Activated CD4-positive, alpha-beta T cell treated with anti-CD3 and anti-CD28 coated beads, Interleukin-2, amount 50 U/mL, for 16 hours (primary cell): ENCODE data around the gene CATSPERB.
"Not testable (repeated sequence)": the region's sequence is repeated elsewhere in the genome, so short reads cannot be mapped to it uniquely, and the experiment has no call there.

ENCODE experiments used
- DNase-seq: peaks from one replicate; pipeline ENCODE4 v3.0.0-alpha.2; 2020

CATSPERB gene, protein sequence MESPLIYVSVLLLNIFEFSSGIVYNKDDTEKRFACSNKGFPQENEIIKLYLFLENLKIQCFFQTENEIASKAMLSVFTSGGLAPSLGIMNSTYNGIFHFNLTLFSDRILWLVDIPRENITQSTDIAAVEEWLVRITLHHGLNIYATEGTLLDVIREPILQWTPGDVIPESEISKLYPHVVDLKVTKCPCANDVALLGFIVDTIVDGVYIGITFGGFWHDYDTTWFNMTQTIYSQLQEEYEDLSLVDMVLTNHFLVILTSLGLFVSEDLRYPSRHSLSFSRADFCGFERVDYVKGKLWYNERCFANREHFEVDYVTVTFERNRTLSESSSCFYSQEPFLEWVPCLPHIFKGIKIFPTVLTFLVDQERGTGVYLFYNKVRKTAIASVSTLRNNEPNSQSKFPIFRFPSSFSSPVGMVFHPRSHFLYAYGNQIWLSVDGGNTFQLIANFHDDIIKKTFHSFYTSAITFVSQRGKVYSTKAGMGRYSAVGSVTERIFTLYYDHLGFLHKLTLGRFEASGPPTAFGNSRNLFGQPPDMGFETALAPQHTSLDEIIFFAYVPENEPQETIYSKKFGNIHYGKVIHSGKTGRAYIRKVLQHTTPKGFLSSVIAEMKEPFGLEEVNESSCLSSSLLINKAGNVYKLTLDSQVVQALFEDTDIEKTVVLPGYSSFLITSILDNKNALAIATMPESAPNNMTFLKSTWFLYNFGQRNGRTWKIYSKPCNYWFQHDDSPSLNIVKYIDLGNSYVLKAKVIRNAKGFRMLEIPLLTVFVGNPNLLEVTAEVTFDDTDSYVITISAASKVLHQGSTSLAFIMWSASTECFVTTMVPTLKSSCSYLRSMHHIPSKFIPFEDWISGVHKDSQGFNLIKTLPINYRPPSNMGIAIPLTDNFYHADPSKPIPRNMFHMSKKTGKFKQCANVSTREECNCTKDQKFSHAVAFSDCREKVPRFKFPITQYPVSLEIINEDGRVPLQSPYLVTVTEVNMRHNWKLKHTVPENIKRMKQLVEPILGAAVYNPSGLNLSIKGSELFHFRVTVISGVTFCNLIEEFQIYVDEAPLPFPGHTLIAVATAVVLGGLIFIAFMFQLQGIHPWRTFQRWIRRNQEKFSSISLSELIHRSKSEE

DNA sequence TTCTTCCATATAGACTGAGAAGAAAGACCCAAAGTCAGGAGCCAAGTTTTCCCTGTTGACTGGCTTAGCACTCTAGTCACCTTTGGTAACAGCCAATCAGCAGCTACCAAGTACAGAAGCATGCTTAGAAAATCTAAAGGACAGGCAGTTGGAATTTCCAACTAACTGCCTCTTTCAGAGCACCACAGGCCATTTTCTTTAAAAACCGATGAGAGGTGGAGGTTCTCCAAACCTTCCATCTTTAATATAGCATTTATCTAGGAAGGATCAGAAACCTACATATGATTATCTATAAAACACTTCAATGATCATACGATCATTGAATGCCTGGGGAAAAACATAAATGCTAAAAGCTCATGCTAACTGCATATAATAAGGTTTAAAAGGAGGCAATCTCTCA, at the start of gene CATSPERB:
TSS of gene CATSPERB (minus strand) at position 101 of the 400 bp plus-strand sequence. CDS start 2,607 bp downstream, outside the sequence.
- no peak for DNase-seq

DNA sequence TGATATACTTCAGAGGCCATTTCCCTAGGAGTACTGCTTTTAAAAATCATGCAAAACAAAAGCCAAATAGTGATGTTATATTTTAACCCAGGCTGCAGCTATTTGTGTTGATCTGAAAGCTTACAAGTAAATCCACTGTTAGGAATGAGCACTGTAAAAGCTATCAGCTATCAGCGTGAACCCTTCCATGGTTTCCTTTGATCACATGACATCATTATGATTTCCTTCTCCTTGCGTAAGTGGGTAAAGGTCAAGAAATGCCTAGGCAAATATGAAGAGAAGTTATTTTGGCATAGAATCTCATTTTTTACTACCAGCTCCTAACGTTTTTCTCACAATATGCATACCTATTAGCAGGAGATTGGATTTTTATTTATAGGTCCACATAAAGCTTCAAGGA, 48.6 kb upstream of the CATSPERB start:
- DNase-seq: no peak

DNA sequence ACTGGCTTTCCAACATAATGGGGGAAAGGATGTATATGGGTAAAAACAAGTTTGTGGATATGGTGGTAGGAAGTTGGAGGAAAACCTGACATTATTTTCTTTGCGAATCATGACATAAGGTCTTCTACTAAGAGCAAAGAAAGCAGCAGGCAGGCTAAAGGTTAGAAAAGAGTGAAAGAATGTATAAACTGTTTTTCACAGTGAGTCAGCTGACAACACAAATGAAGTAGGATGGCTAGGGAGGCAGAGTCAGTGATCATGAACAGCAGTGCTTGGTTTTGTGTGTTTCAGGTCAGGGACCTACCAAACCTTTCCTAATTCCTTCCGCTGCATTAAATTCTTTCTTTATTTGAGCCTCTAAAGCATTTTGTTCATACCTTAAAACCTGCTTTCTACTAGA, 46.3 kb upstream of the CATSPERB start:
- no peak for DNase-seq

DNA sequence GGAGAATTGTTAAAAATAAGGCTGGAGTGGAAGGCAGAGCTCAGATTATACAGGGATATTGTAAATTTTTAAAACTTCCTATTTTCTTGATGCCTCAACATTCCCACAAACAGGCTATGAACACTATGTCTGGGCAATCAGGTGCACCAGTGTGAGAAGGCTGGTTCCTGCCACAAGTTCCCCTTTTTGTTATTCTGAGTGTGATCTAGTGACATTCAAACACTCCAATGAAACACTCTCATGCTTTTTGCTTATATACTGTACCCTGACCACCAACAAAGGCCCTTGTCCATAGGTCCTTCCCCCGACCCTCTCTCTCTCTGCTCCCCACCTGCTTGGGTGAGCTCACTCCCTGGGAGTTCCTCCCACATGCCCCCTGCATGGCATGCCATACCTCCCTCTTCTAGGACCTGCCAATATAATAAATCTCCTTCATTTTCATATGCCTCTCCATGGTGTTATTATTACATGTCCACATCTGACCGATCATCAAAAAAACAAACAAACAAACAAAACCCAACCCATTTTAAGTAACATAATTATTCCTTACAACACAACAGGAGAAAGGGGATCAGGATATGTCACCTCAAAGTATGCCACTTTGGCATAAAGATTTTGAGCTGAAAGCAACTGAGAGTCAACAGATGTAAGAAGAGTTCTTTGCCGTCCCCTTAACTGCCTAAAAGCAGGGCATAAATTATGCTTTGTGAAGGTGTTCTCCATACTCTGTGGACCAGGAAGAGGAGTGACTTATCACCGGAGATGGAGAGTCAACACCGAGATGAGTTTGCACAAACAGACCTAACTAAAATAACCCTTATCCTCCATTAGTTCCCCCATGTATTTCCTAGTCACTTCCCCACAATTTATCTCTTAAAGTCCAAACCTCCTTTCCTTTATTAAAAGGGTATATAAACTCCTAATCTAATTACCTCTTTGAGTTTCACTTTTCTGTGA, 42.5 kb upstream of the CATSPERB start:
- no peak for DNase-seq

DNA sequence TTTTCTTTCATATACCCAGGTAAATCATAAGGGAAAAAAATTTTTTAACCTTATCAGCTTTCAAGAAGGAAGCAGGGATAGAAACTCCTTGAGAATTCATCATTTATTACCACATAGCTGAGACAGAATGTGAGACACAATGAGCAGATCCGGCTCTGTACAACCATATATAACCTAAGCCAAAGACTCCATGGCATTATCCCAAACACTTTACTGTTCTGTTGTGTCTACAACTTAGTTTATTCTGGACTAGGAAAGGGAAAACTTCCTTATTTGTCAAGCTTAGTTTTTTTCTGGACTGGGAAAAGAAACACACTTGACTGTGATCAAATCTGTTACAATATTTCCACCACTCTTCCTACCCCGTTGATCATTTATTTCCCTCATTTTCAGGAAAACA, 38.3 kb upstream of the CATSPERB start:
- DNase-seq: no peak

DNA sequence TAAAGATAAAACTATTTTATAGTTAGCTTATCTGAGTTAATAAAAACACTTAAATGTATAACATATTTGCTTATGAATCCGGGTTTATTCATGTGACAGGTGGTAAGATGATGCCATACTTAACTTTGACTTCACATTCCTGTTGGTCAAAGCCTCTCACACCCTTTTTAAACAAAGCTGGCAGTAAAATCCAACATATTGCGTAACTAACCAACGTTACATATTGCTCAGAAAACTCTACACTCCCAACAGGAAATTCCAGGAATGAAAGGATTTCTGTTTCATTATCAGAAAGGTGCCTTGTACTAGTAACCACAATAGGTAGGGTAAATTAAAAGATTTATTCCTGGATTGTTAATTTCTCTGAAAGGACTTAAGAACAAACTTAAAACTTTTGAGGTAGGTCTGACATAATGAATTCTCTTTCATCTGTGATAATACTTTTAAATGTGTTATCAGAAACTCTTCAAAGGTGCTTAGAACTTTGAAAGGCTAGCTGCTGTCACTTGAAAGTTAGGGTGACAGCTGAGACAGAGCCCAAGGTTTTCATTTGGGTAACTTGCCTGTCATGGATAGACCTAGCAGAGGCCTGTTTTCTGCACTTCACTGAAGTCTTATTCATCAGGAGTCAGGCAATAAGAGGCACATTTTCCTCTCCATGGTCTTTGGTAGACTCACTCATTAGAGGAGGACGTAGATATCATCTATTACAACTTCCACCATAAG, 23.8 kb upstream of the CATSPERB start:
- DNase-seq: no peak

DNA sequence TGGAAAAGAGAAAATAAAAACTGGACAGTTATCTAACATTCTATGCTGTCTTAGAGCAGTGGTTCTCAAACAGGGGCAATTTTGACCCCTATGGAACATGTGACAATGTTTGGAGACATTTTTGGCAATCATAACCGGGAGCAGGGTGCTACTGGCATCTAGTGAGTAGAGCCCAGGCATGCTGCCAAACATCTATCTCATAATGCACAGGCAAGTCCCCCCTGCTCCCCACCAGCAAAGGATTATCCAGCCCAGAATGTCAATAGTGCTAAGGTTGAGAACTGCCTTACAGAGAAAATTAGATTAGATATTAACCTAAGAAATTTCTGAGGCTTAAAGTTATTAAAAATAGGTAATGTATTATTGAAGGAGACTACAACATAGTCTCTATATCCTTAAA, 22.9 kb upstream of the CATSPERB start:
- DNase-seq: no peak

DNA sequence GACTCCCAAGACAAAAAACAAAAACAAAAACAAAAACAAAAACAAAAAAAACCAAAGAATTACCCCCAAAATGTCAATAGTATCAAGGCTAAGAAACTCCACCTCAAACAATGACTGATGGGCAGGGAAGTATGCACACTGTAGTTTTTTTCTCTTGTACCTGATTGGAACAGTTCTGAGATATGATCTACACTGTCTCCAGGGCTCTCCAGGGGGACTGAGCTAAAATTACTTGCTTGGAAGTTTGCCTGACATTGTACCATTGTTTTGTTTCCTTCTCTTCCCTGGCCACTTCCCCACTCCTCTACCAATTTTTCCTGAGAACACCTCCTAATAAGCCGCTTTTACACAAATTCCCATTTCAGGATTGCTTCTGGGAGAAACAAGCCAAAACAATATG, 22.3 kb upstream of the CATSPERB start:
- DNase-seq: no peak

DNA sequence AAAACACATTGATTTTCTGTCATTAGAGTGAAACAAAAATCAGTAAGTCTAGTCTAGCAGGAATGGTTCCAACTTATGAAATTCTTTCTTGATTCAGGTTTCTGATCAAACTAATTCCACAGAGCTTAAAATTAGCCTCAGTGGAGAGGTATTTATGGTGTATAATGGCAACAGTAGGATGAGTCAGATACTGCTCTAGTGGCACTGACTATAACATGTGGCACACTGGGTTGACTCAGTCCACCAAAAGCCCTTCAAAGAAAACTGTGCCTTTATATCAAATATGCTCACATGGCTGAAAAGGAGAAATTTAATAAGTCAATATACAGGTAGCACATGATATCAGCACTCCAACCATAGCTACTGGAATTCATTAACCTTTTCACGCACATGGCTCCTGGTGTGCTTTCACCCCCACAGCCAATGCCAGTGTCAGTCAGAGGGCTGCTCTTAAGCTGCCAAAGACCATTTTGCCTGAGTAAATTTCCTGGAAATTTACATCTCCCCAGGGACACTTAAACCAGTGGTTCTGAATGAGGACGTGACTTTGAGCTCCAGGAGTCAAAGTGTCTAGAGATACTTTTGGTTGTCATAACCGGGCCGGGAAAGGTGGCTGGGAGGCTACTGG, 21.7 kb upstream of the CATSPERB start:
- DNase-seq: no peak

DNA sequence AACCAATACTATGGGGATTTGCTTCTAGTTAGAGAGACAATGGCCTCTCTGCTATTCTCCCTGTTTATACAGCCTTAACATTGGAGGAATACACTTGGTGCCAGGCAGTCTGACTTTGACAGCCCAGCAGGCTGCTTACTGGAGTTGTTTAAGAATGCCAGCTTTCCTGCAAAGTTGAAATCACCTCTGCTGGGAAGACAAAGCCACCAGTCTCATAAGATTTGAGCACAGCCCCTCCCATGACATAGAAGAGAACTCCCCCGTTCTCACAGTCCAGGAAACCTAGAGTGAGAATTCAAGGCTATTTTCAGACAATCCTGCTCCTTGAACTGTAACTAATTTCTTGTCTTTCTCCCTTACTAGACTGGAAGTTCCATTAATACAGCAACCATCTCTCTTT, 21.1 kb upstream of the CATSPERB start:
- no peak for DNase-seq

DNA sequence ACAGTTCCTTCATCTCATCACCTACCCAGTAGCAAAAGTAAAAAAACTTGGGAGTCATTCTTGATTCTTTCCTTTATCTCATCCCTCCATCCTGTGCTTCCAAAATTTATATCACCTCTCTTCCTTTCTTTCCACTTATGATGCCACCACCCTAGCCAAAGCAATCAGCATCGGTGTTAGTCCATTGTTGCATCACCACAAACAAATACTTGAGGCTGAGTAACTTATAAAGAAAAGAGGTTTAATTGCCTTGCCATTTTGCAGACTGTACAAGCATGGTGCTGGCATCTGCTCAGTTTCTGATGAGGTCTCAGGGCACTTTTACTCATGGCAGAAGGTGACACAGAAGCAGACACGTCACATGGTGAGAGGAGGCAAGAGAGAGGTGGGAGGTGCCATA, 19.8 kb upstream of the CATSPERB start:
- no peak for DNase-seq

DNA sequence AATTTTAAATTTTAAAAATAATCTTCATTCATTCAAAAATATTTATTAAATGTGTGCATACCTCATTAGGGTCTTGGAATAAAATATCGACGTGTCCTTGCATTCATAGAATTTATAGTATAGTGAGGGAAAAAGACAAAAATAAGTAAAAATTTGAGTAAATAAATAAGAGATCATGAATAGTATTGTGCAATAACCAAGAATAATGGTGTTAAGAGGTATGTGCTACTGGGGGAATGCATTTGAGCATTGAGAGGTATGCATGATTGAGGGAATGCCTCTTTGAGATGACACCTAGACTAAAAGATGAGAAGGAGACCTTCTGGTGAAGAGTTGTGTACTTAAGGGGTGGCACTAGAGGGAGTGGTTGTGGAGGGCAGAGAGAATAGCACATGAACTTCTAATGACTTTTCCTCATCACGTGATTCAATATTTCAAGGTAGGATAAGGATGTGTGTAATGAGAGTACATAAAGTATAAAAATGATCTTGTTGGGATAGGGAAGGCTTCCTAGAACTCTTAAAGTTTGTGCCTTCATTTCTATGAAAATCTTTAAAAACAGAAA, 18.8 kb upstream of the CATSPERB start:
- DNase-seq: no peak

DNA sequence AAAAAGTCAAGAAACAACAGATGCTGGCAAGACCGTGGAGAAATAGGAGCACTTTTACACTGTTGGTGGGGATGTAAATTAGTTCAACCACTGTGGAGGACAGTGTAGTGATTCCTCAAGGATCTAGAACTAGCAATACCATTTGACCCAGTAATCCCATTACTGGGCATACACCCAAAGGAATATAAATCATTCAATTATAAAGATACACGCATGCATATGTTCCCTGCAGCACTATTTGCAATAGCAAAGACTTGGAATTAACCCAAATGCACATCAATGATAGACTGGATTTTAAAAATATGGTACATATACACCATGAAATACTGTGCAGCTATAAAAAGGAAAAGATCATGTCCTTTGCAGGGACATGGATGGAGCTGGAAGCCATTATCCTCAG, 18.0 kb upstream of the CATSPERB start:
- DNase-seq: no peak

DNA sequence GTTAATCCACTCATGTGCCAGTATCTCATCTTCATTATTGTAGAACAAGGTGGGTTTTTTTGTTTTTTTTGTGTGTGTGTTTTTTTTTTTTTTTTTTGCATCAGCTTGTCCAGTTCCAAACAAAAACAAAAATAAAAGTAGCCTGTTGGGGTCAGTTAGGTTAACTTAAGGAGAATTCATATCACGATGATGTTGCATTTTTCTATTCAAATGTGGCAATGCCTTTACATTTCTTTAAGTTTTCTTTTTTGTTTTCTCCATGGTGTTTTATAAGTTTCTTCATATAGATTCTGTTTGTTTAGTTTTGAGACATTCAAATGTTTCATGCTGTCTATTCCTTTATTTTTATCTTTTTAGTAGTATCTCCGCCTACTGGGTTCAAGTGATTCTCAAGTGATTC, 16.2 kb upstream of the CATSPERB start:
- DNase-seq: no peak

DNA sequence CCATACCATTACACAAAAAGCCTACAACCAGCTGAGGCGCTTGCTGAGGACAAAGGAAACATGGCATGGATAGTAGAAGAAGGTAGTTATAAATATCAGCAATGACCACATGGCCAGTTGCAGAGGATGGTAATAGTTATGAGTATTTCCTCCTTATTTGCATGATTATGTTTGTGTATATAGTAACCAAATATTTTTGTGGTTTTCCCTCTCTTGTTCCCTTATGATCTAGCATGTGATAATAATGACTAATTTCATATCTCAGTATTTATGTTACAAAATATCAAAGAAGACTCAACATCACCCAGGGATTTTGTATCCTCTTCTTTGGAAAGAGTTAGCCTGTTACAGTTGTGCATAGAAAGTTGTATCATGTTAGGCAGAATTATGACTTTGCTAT, 13.5 kb upstream of the CATSPERB start:
- DNase-seq: no peak

DNA sequence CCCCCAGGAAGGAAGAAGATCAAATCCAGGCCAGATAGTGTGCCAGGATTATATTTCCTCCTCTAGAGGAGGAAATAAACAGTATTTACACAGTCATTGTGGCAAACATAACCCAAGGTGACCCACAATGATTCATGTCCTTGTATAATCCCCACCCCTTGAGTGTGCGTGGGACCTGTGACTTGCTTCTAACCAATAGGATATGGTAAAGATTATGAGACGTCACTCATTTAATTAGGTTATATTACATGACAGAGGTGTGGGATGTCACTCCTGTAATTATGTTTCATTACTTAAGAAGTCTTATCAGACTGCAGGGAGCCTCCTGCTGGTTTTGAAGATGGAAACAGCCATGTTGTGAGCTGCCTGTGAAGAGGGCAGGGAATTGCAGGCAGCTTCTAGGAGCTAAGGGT, 12.2 kb upstream of the CATSPERB start:
- no peak for DNase-seq

DNA sequence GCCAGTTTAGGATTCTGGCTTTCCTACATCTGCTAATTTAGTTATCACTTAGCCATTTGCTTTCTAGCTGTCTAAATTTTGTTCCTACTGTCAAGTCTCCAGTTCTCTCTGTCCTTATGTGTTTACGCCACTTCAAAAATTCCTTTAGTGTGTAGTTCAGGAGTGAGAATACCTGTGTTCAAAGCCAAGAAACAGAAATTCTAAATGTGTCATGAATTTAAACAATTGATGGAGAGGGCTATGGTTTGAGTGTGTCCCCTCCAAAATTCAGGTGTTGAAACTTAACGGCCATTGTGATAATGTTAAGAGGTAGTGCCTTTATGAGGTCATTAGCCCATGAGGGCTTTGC, 11.4 kb upstream of the CATSPERB start:
- DNase-seq: no peak

DNA sequence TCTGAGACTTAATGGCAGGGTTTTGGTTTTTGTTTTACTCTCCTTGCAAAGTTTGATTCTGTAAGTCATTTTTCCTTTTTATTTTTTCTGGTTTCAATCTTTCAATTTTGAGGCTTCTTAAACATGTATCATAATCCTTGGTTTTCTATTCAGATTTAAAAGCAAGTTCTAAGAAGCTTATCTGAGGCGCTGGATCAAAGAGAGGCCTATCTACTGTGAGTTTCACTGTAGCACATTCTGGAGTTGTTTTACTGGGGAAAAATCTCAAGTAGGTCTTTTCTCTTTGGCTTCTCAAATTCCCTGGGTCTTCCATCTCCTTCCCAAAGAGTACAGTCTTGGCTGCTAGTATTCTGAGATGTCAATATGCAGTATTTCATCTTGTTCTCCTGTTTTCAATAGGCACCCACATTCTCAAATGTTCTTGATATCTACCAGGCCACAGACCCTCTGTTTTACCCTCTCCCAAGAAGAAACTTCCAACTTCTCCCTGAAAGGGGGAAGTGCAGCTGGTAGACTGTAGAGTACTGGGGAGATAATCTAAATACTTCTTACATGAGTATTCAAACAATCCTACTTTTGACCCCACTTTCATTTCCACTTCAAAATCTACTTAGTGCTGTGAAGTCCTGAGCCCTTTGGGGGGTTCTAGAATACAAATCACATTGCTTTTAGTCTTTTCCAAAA, 10.9 kb upstream of the CATSPERB start:
- no peak for DNase-seq

DNA sequence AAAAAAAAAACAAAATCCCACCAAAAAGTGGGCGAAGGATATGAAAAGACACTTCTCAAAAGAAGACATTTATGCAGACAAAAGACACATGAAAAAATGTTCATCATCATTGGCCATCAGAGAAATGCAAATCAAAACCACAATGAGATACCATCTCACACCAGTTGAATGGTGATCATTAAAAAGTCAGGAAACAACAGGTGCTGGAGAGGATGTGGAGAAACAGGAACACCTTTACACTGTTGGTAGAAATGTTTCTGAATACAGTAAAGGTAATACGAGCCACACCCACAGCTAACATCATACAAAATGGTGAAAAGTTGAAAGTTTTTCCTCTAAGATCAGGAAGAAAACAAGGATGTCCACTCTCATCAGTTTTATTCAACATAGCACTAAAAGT, 8.0 kb upstream of the CATSPERB start:
- DNase-seq: not testable (repeated sequence)

DNA sequence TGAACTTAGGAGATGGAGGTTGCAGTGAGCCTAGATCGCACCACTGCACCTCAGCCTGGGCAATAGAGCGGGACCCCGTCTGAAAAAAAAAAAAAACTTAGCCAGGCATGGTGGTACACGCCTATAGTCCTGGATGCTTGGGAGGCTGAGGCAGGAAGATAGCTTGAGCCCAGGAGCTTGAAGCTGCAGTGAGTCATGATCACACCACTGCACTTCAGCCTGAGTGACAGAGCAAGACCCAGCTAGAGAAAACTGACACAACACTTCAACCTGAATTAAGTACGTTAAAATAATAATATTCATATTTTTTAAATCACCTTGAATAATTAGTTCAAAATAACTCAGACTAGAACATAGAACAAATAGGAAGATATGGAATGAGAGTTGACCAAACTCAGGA, 5.7 kb upstream of the CATSPERB start:
- DNase-seq: no peak
